ENCODE measurements around the gene THSD4.

DNA sequence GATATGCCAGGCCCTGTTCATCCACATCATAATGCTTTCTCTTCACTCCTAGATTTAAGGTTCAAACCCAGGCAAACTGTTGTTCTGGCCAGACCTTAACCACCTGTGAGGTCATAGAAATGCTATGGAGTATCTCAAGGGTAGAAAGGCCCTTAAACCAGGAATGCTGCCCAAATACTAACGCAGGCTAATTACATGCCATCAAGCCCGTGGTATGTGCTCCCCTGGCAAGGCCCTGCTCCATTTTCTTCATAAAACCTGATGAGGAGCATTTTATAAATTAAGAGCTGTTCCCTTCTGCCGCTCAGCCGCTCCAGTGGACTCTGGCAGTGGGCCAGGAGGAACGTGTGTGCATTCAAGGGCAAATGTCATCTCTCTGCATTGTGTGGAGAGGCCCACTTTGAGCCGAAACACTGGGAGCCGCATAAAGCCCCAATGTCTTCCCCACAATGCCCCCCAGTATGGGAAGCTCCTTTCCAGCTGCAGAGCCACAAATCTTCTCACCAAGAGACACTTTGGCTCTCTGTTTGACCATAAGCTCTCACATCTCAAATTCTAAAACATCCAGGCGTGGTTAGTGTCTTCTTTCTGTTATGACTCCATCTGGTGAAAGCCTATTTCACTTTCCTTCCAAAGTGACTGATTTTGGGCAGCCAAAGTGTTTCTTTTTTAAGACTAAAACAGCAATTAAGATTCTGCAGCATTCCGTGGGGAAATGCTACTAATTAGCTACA lies 484.3 kb downstream of the THSD4 start:
- TF ChIP-seq YY1 (IDR thresholded peaks at IDR 0.05; ENCODE audit: borderline replicate concordance in 1 of 3, control insufficient read depth in 1 of 3, extremely low read depth in 1 of 3, insufficient read depth in 3 of 3, insufficient read length in 1 of 3, insufficient replicate concordance in 2 of 3, low read depth in 1 of 3, low read length in 2 of 3) = no peak
- TF ChIP-seq TCF7 (IDR thresholded peaks at IDR 0.05; ENCODE audit: borderline replicate concordance) = no peak
- TF ChIP-seq JUND (IDR thresholded peaks at IDR 0.05; ENCODE audit: borderline replicate concordance, low read depth, low read length) = no peak
- TF ChIP-seq JUND (tag; IDR thresholded peaks at IDR 0.05; ENCODE audit: borderline replicate concordance, low read depth, low read length) = no peak
